Measurements from ENCODE around the gene CD55. TPM values are rescaled to one million over a fixed set of nuclear protein-coding genes. Genes with fewer than 3 reads are reported as not detected.

The CD55 gene, protein sequence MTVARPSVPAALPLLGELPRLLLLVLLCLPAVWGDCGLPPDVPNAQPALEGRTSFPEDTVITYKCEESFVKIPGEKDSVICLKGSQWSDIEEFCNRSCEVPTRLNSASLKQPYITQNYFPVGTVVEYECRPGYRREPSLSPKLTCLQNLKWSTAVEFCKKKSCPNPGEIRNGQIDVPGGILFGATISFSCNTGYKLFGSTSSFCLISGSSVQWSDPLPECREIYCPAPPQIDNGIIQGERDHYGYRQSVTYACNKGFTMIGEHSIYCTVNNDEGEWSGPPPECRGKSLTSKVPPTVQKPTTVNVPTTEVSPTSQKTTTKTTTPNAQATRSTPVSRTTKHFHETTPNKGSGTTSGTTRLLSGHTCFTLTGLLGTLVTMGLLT
- total RNA-seq (2014; rRNA removed; shearing (Covaris generic)): 11.4 and 11.5 TPM in 2 replicates

DNA sequence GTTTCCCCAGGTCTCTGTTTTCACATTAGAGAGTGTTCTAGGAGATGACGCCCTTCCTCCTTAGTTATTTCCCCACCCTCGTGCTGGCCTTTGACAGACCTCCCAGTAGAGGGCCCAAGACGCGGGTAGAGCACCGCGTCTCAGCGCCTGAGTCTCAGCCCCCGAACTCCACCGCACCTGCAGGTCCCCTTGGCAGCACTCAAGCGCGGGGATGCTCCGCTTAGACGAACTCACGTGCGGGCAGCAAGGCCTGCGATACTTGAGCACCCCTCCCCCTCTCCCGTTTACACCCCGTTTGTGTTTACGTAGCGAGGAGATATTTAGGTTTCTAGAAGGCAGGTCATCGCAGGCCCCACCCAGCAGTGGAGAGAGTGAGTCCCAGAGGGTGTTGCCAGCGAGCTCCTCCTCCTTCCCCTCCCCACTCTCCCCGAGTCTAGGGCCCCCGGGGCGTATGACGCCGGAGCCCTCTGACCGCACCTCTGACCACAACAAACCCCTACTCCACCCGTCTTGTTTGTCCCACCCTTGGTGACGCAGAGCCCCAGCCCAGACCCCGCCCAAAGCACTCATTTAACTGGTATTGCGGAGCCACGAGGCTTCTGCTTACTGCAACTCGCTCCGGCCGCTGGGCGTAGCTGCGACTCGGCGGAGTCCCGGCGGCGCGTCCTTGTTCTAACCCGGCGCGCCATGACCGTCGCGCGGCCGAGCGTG lies at the start of gene CD55:
Gene CD55, plus strand, starts transcription at position 600 of the 711 bp plus-strand sequence. Its CDS starts 88 bp downstream, at position 688.
- DNase-seq (ENCODE audit: low spot score): peak; percentile 85
- in situ Hi-C loops (cut with HindIII; ENCODE audit: low sequenced_read_pairs): no loop called here

DNA sequence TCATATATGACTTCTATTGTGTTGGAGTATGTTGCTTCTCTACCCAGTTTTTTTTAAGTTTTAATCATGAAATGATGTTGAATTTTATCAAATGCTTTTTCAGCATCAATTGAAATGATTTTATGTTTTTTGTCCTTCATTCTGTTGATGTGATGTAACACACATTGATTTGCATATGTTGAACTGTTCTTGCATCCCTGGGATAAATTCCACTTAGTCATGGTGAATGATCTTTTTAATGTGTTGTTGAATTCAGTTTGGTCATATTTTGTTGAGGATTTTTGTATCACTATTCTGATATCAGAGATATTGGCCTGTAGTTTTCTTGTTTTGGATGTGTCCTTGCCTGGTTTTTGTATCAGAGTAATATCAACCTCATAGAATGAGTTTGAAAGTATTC lies 46.6 kb upstream of the CD55 start:
- in situ Hi-C loops (cut with HindIII; ENCODE audit: low sequenced_read_pairs): no loop called here

DNA sequence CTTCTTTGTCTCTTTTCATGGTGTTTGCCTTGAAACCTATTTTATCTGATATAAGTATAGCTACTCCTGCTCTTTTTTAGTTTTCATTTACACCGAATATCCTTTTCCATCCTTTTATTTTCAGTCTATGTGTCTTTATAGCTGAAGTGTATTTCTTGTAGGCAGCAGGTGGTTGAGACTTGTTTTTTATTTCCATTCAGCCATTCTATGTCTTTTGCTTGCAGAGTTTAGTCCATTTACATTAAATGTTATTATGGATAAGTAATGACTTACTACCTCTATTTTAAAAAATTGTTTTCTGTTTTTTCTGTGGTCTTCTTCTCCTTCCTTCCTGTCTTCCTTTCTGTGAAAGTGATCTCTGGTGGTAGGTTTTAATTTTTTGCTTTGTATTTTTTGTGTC lies 45.0 kb upstream of the CD55 start:
- in situ Hi-C loops (cut with HindIII; ENCODE audit: low sequenced_read_pairs): no loop called here

More for the DNA sequence above, 46.6 kb upstream of the CD55 start:
- DNase-seq (ENCODE audit: low spot score): no peak

DNA sequence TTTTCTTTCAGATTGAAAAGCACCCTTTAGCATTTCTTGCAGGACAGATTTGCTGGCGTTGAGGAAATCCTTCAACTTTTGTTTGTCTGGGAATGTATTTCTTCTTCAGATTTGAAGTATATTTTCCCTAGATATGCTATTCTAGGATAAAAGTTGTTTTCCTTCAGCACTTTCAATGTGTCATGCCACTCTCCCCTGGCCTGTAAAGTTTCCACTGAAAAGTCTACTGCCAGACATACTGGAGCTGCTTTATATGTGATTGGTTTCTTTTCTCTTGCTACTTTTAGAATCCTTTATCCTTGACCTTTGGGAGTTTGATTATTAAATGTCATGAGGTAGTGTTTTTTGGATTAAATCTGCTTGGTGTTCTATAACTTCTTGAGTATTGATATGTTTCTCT lies 44.2 kb upstream of the CD55 start:
- DNase-seq (ENCODE audit: low spot score): no peak
- in situ Hi-C loops (cut with HindIII; ENCODE audit: low sequenced_read_pairs): no loop called here

More for the DNA sequence above, 45.0 kb upstream of the CD55 start:
- no peak for DNase-seq (ENCODE audit: low spot score)

DNA sequence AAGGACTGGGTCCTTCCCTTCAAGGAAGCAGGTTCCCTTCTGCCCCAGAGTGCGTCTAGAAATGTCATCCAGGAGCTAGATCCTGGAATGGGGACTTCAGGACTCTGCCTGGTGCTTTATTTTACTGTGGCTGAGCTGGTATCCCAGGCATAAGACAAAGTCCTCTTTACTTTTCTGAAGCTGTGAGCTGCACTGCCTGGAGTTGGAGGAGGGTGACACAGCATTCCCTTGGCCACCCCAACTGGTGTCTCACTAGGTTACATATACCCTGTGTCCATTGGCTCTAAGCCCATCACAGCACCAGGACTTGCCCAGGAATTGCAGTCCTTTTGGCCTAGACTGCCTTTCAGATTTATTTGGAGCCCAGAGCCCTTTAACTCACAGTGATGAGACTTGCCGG lies 41.8 kb upstream of the CD55 start:
- in situ Hi-C loops (cut with HindIII; ENCODE audit: low sequenced_read_pairs): no loop called here
- no peak for DNase-seq (ENCODE audit: low spot score)

DNA sequence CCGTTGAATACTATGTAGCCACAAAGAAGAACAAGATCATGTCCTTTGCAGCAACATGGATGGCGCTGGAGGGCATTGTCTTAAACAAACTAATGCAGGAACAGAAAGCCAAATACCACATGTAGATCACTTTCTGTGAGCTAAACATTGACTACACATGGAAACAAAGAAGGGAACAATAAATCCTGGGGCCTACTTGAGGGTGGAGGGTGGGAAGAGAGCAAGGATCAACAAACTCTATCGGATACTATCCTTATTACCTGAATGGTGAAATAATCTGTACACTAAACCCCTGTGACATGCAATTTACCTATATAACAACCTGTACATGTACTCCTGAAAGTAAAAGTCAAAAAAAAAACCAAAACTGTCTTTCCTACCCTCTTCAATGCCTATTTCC lies 40.8 kb upstream of the CD55 start:
- DNase-seq (ENCODE audit: low spot score): no peak
- in situ Hi-C loops (cut with HindIII; ENCODE audit: low sequenced_read_pairs): no loop called here

DNA sequence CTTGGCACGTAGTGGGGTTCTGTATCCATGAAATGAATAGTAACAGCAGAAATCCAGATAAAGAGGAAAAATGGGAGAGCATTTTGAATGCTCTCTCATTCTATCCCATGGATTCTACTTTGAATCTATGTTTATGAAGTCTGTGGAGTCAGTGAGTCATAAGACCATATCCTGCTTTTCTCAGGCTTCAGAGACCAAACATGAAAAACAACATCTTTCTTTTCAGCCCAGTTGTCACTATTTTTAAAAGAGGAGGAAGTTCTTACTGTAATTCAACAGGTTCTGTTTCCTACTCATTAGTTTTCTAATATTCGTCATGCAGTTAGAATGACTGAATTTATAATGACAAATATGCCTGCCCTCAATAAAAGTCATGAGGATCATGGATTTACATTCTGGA lies 39.4 kb upstream of the CD55 start:
- no peak for DNase-seq (ENCODE audit: low spot score)
- in situ Hi-C loops (cut with HindIII; ENCODE audit: low sequenced_read_pairs): no loop called here

DNA sequence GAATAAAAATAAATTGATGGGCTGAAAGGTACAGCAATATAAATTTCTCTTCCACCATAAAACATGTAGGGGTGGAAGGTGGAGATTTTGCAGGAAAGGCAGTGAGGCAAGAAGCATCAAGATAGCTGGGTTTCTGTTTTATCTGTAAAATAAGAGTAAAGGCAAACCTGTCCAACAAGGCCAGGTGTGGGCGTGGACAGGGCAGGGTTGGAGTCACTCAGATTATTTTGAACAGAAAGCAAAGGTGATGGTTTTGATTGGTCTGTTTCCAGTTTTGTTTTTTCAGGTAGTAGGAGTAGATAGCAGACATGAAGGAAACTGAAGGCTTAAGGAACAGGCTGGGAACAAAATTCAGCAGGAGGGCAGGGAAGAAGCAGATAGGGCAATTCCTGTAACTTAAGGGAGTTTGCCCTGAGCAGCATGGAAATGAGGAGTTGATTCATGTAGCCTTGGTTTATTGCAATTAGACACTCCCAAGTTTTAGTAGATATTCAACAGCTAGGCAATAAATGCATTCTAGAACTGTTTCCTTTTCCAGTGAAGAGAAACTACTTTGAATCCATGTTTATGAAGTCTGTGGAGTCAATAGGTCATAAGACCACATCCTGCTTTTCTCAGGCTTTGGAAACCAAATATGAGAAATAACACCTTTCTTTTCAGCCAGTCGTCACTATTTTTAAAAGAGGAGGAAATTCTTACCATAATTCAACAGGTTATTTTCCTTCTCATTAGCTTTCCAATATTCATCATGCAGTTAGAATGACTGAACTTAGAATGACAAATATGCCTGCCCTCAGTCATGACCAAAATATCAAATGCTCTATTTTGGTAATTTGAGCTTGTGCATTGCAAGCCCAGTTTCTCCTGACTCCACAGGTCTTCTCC lies 38.7 kb upstream of the CD55 start:
- in situ Hi-C loops (cut with HindIII; ENCODE audit: low sequenced_read_pairs): no loop called here
- no peak for DNase-seq (ENCODE audit: low spot score)

DNA sequence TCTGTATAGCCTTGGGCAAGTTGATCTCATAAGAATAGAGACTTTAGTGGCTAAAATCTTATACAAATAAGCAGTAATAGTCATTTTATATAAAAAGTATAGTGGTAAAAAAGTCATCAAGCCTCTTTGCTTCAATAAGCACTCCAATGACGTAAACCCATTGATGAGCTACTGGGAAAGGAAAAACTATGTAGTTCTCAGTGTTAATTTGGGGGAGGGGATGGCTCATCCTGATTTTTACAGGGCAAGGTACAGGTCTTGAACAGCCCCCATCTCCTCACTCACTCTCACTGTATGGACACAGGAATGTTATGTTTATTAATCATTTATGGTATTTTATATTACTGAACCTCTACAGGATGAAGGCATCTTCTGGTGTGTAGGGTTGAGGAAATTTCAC lies 38.1 kb upstream of the CD55 start:
- DNase-seq (ENCODE audit: low spot score): no peak
- in situ Hi-C loops (cut with HindIII; ENCODE audit: low sequenced_read_pairs): no loop called here

DNA sequence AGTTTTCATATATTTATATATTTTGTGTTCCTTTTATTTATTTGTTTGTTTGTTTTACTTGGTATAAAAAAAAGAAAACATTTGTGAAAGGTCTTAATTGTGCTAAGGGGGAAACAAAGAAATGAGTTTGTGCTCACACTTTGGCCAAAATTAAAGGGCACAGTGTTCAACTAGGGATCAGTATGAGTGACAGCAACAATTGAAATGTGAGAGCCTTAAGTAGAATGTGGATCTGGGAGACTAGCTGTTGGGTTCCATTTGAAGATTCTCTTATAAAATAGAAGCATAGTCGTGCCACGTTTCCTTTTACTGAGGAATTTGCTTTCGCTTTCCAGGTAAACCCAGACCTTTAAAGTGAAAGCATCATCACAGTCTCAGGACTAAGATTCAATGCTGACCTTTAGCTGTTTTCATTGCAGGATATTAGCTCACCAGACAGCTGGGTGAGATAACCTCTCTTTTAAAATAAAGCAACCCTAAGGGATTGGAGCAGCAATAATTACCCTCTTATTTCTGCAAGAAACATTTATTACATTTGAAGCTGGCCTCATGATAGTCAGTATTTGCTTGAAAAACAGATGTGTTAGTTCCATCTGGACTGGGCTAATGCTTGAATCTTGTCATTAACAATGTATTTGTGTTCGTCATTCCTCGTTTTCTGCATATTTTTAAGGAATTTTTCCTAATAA lies 37.1 kb upstream of the CD55 start:
- in situ Hi-C loops (cut with HindIII; ENCODE audit: low sequenced_read_pairs): no loop called here
- no peak for DNase-seq (ENCODE audit: low spot score)

DNA sequence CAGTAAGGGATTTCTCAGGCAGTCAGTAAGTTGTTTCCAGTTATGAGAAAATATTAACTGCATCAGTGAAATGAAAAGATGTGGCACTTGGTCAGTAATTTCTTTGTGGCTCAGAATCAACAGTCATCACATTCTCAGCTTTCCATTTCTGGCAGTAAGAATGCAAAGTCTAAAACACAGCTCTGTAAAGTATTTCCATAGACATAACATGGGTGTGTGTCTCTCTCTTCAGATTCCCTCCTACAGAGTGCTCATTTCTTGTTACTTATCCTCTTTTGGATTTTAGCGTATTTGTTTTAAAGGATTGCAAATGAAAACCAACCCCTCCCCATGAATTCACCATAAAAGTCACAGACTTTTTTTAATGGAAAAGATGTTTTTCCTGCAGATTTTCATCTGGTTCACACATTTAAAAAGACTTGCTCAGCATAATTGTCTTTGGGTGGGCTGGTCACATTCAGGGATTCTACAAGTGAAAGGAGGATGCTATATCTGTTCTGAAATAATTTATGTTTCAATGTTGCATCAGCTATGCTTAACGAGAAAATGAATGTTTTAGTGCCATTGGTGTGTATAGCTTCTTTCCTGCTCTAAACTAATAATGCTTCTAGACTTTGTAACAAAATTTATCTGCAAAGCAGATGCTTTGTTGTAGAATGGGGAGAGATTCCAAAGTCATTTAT lies 34.6 kb upstream of the CD55 start:
- DNase-seq (ENCODE audit: low spot score): no peak
- in situ Hi-C loops (cut with HindIII; ENCODE audit: low sequenced_read_pairs): no loop called here

DNA sequence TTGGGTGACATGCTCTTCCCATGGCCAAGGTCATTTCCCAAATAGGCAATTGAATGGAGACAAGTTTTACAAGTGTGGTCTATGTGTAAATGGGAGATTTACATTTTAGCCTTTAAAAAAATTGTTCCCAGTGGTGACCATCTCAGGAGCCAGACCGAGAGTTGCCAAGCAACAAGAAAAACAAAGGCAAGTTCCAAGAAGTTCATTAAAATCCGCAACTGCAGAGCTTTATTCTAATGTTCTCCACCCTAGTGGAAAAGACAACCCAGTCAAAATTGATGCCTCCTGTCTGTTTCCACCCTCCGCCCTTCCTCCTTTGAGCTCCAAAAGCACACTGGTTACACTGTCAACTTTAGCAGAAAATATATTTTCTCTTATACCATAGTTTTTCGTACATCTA lies 33.2 kb upstream of the CD55 start:
- in situ Hi-C loops (cut with HindIII; ENCODE audit: low sequenced_read_pairs): no loop called here
- no peak for DNase-seq (ENCODE audit: low spot score)

DNA sequence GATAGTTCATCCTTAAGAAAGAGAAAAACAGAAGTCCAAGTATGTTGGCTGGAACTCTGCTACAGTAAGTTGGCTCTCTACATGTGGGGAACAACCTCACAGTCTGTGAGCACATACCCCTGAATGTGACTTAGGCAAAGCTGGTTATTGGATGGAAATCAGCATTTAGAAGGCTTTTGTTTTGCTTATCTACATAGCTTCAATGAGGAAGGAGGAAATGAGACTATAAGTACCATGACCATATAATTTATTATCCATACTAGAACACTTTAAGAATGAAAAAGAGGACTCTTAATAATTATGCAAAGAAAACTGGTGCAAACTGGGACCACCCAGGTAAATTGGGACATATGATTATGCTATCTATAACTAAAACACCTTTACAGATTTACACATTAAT lies 31.7 kb upstream of the CD55 start:
- DNase-seq (ENCODE audit: low spot score): no peak
- in situ Hi-C loops (cut with HindIII; ENCODE audit: low sequenced_read_pairs): no loop called here

DNA sequence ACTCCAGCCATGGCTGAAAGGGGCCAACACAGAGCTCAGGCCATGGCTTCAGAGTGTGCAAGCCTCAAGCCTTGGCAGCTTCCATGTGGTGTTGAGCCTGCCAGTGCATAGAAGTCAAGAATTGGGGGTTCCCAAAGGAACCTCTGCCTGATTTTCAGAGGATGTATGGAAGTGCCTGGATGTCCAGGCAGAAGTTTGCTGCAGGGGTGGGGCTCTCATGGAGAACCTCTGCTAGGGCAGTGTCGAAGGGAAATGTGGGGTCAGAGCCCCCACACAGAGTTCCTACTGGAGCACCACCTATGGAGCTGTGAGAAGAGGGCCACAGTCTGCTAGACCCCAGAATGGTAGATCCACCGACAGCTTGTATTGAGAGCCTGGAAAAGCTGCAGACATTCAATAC lies 29.8 kb upstream of the CD55 start:
- no peak for DNase-seq (ENCODE audit: low spot score)
- in situ Hi-C loops (cut with HindIII; ENCODE audit: low sequenced_read_pairs): no loop called here

DNA sequence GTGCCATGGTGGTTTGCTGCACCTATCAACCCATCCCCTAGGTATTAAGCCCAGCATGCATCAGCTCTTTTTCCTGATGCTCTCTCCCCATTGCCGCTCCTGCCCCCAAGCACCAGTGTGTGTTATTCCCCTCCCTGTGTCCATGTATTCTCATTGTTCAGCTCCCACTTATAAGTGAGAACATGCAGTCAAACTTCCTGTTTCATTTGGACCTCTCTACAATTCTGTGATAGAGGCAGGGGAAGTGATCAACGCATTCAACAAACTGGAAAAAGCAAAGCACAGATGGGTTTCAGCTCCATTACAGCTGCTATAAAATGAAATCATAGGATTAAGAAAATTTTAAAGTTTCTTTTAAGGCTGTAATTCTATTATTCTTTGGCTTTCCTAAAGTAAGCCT lies 23.3 kb upstream of the CD55 start:
- in situ Hi-C loops (cut with HindIII; ENCODE audit: low sequenced_read_pairs): no loop called here

DNA sequence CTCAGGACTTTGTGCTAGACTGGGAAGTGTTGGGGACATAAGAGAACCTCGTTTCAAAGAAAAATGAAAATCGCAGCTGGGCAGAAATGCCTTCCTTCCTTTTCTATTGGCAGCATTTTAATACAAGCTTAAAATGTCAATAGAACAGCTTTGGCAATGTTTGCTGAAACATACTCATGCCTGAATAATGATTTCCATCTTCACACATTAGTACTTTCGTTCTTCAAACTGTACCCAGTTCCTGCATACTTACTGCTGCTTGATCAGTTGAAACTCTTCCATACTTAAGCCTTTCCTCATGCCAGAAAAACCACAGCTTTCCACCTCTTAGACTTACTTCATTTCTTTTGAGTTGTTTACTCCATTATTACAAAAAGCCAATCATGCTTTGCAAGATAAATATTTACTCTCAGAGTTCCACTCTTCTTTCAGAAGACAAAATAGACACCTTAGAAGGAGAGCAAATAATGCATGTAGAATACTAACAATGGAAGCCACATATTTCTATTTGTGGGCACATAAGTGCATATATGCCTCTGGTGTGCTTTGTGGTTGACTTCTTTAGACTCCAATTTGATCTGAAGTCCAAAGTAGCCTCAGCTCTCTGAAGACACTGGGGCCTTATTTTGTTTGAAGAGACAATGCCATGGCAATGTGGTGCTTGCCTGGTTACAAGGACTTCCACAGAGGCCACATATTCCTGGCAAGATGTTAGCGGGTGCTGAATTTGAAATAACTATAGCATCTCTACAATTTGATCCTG lies 22.7 kb upstream of the CD55 start:
- in situ Hi-C loops (cut with HindIII; ENCODE audit: low sequenced_read_pairs): no loop called here
- DNase-seq (ENCODE audit: low spot score): no peak

More for the DNA sequence above, 23.3 kb upstream of the CD55 start:
- no peak for DNase-seq (ENCODE audit: low spot score)

DNA sequence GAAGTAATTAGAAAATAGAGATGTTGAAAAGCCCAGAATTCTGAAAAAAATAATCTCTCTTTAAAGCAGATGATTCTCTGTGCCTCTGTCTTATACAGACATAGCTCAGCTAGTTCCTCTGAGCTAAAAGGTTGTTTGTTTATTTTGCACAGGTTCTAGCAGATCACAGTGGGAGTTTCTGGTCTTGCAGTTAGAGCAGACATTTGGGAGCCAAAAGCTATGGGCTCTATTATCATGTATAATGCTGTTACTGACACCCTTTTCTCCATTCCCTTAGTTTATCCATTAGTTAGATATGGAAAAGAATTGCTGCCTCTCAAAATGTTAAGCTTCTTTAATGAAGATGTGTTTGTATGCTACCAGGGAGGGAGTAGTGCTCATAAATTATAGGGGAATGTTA lies 20.5 kb upstream of the CD55 start:
- no peak for DNase-seq (ENCODE audit: low spot score)
- in situ Hi-C loops (cut with HindIII; ENCODE audit: low sequenced_read_pairs): no loop called here

Data from G401 (cell line).